GM21786 (cell line): ENCODE data around the gene GOLGA6B.
"Not testable (repeated sequence)": the region's sequence is repeated elsewhere in the genome, so short reads cannot be mapped to it uniquely, and the experiment has no call there.

Experiments
- ATAC-seq: cut with Tn5 transposase; IDR thresholded peaks from one replicate; pipeline ENCODE4 v1.9.1; 2021; ENCODE audit not compliant: unreplicated experiment

GOLGA6B gene, protein sequence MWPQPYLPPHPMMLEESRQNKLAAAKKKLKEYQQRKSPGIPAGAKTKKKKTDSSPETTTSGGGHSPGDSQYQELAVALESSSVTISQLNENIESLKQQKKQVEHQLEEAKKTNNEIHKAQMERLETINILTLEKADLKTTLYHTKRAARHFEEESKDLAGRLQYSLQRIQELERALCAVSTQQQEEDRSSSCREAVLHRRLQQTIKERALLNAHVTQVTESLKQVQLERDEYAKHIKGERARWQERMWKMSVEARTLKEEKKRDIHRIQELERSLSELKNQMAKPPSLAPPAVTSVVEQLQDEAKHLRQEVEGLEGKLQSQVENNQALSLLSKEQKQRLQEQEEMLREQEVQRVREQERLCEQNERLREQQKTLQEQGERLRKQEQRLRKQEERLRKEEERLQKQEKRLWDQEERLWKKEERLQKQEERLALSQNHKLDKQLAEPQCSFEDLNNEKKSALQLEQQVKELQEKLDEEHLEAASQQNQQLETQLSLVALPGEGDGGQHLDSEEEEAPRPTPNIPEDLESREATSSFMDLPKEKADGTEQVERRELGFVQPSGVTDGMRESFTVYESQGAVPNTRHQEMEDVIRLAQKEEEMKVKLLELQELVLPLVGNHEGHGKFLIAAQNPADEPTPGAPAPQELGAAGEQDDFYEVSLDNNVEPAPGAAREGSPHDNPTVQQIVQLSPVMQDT

DNA sequence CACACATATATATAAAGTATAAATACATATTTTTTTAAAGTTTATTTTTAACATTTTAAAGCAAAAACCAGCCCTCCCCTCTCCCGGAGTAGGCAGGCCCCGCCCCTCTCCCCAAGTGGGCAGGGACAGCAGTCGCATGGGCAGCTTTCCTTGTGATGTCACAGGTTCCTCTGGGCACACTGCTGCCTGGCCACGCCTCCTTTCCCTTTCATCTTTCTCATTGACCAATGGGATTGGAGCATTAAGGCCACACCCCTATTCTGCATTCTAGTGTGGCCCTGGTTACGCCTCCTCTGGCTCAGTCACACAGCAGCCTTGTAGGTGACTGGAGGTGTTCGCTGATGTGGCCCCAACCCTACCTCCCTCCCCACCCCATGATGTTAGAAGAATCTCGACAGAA, at the start of gene GOLGA6B:
GOLGA6B (plus strand) TSS at position 301 of the 400 bp plus-strand sequence; CDS start at position 342, 41 bp downstream.
- not testable (repeated sequence) for ATAC-seq

DNA sequence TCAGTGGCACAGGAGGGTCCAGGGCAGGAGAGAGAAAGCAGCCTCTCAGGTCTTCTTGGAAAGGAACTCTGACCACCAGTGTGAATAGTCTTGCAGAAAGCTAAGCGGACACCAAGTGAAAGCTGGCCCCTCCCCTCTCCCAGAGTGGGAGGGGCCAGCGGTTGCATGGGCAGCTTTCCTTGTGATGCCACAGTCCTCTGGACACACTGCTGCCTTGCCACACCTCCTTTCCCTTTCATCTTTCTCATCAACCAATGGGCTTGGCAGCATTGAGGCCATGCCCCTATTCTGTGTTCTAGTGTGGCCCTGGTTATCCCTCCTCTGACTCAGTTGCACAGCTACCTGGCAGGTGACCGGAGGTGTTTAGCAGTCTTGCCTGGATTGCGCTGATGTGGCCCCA, 49.7 kb upstream of the GOLGA6B start:
- no peak for ATAC-seq

DNA sequence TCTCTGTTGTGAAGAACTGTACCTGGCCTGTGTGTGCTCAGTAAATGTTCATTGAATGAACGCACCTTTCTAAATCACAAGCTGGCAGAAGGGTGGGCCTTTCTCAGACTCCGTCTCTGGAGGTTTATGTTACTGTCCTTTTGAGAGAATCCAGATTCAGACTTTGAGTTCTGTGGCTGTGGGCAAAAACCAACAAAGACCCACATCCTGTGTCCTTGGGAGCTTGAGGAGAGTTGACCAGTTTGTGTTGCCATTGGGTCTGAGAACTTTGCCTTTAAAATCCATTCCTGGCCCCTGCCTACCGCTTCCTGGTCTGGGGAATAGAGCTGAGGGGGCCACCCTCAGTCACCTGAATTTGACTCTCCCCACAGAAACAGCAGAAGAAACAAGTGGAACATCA, 46.4 kb upstream of the GOLGA6B start:
- not testable (repeated sequence) for ATAC-seq

DNA sequence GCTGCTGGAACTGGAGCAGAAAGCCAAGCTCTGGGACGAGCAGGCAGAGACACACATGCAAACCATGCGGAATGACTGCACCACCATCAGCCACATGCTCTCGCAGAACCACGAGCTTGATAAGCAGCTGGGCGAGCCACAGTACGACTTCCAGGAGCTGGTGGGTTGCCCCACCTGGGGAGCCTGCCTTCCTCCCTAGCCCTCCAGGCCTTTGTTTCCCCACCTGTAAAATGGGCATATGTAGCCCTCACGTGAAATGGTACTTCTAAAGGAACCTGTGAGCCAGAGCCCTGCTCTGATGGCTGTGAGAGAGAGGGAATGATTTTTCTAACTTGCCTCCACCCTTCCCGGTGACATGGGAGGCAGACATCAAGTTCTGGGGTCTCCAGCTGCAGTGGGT, 44.6 kb upstream of the GOLGA6B start:
- ATAC-seq = no peak

DNA sequence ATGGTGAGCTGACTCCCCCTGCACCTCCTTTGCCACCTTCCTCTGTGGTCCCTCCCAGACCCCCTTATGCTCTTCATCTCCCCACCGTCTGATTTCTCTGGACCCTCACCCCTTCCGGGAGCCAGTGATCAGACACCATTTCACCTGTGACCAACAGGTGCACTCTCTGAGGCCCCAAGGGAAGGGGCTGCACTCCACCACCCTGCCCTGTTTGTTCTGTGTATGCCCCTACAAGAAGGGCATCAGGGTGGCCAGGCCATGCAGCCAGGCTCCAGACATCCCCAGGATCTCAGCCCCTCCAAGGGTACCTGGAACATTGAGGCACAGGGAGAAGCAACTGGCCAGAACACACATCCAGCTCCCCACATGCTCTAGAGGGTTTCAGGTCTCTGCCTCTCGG, 42.2 kb upstream of the GOLGA6B start:
- not testable (repeated sequence) for ATAC-seq

DNA sequence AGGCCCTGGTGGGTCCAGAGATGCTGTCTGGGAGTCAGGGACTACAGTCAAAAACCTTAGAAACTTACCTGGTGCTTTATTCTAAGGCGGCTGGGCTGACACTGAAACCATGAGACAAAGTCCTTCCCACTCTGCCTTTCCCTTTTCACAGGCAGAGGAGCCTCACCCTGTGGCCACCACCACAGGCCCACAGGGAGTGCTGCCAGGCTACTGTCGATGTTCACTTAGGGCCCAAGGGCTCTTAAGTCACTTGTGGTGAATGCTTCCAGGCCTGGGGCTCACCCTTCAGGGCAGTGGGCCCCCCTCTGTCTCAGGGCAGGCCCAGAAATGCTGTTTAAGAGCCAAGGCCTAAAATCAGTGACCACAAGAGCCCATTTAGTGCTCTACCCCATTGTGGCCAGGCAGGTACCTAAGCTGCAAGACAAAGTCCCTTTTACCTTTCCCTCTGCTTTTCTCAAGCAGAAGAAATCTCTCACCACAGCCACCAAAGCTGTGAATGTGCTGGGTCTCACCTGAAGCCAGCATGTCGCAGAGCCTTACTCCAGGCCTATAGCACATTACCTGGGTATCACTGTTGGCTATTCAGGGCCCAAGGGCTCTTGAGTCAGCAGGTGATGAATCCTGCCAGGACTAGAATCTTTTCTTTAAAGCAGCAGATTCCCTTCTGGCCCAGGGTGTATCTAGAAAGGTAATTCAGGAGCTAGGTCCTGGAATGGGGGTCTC, 39.5 kb upstream of the GOLGA6B start:
- no peak for ATAC-seq

DNA sequence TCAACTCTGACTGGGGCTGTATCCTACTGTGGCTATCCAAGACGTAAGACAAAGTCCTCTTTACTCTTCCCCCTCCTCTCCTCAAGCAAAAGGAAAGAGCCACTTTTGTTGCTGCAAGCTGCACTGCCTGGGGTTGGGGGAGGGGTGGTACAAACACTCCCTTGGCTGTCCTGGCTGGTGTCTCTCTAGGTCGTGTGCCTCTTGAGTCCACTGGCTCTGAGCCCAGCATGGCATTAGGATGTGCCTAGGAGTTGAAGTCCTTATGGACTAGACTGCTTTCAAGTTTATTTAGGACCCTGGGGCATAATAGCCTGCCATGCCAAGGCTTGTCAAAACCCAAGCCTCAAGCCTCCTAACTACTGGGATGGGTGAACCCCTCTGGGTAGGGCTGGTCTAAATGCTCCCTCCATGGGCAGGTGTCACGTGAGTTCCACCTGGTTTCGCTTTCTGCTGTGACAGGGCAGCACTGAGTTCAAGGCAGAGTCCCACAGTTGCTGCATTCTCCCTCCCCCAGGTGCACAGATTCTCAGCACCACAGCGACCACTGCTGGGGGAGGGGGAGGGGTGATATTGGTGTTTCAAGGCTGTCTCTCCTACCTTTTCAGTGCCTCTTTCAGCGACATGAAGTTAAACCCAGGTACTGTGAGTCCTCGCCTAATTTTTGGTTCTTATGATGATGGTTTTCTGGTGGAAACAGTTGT, 38.8 kb upstream of the GOLGA6B start:
- not testable (repeated sequence) for ATAC-seq

DNA sequence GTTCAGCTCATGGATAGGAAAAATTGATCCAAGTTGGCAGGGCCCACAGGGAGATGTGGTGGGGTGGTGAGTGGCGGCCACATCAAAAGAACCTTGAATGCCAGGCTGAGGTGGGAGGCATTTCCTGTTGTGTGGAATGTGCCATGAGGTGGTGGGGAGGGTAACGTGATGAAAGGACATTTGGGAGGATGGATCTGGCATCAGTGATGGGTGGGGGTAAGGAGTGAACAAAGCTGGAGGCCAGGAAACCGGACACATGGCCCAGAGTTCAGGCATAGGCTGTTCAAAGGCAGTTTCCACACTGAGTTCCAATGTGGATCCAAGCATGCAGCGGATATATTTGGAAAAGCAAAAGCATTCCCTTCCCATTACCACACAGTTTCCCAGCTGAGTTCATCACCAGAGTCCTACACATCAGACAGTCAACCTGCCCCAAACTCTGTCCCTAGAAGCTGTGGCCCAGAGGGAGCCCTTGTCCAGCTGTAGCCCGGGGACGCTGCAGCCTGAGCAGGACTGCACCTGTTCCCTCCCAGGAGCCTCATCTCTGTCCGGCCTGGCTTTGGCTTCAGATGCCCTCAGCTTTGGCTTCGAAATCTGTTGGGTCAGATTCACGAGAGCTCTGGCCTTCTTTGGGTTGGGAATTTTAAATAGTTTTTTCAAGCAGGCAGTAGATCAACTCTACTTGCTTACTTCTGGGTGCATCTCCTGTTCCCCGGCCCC, 37.8 kb upstream of the GOLGA6B start:
- no peak for ATAC-seq

DNA sequence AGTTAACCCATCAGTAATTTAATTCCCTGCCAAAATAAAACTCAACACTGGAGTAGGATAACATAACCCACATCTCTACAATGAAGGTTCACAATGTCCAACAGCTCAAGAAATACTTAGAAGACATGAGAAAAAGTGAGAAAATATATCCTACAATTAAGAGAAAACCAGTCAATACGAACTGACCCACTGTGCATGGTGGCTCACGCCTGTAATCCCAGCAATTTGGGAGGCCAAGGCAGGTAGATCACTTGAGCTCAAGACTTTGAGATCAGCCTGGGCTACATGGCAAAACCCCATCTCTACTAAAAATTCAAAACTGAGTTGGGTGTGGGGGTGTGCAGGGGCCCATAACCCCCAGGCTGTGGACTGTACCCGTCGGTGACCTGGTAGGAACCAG, 30.6 kb upstream of the GOLGA6B start:
- ATAC-seq = not testable (repeated sequence)

DNA sequence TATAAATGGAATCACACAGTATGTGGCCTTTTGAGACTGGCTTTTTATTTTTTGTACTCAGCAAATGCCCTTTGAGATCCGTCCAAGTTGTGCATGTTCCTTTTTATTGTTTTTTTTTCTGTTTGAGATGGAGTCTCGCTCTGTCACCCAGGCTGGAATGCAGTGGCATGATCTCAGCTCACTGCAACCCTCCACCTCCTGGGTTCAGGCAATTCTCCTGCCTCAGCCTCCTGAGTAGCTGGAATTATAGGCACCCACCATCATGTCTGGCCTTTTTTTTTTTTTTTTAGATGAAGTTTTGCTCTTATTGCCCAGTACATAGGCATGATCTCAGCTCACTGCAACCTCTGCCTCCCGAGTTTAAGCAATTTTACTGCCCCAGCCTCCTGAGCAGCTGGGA, 28.3 kb upstream of the GOLGA6B start:
- not testable (repeated sequence) for ATAC-seq

DNA sequence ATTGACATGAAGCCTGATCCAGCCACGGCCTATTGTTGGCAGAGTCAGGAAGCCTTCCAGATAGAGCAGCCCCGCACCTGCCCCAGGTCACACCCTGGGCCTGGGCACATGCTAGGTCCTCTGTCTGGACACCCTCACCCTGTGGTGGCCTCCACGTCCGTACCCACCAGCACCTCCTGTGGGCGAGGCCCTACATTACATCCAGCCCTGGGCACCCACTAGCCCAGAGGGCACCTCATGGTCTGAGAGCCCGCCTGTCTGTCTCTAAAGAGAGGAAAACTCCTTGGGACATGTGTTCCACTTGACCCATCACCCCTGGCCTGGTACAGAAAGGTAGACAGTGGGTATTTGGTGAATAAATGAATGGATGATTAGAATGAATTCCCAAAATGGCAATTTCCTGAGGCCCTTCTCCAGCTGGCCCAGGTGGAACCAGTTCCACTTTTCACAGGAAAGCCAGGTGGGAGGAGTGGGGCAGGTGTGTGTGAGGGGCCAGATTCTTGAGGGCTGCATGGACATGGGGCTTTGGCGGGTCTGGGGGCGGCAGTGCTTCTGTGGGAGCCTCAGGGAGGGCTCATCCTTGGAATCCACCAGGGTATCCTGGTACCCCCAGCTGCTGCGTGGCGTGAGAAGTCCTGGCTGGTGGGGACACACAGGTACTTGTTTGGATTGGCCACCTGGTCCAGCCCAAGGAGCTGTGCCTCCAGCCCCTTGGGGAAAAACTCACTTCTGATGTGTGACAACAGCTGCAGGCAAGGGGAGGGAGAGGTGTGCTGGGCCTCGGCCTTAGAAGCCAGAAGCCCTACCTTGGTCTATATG, 26.0 kb upstream of the GOLGA6B start:
- not testable (repeated sequence) for ATAC-seq

DNA sequence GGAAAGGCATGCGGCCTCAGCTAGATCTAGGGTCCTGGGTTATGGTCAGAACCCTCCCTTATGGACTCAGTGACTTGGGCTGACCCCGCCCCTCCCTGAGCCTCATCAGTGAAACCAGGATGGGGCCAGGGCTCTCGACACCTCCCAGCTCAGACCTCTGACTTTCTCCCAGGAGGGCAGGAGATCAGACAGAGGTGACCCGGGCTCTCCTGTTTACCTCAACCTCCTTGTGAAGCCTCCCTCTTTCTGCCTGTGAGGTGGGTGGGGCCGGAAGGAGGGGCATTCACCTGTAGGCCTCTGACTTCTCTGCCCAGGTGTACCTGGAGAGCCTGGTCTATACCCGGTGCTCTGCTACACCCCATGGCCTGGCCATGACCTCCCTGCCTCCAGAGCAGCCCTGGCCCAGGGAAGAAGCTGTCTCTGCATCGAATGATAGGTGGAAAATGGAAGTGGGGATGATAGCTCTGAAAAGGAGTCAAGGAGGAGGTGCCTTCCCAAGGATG, 25.4 kb upstream of the GOLGA6B start:
- ATAC-seq = not testable (repeated sequence)

DNA sequence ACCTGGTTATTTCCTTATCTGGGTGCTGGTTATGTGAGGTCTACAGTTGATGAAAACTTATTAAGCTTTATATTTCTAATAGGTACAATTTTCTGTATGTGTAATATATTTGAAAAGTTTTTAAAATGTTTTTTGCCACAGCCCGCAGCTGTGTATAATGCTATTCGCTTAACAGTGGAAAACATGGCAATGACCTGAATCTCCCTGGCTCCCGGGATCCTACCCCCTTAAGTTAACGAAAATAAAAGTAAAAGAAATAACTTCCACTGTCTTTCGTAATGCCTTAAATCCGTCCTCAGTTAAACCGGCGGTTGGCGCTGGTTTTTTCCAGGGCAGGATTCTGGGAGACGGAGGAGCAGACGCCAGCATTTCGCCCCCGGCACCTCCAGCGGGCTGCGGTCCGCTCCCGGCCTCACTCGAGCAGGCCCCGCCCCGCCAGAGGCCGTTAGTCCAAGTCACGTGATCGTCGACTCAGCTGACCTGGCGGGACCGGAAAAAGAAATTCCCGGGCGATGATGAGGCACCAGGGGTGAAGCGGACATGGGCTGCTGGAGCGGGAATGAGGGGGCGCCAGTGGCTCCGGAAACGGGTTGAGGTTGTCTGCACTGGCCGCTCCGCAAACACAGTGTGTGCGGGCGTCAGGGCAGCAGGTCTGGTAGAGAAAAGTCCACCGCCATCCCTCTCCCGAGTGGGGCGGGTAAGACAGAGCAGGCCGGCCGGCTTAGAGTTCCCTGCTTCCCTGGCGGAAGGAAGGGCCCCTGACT, 17.8 kb upstream of the GOLGA6B start:
- not testable (repeated sequence) for ATAC-seq

DNA sequence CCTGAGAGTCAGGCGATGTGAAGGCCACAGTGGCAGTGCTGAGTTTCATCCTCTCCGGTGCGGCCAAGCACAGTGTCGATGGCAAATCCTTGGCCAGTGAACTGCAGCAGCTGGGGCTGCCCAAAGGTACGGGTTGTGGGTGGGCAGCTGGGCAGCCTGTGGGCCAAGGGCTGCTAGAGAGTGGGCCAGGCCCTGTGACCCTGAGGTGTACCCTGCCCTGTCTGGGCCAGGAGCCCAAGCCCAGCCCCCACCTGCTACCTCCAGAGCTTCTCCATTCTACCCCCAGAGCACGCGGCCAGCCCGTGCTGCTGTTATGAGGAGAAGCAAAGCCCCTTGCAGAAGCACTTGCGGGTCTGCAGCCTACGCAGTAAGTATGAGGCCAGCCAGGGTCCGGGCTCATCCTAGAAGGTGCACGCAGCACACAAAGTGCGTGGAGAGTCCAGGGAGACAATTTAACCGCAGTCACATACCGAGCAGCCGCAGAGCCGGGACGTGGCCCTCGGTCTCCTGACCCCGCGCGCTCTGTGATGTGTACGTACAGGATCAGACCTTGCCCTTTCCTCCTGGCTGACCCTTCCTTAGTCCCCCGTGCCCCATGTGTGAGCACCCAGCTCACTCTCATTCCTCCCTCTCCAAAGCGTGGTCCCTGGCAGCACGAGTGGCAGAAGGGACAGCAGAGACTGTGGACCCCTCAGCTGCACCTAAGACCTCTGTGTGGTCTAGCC, 14.6 kb upstream of the GOLGA6B start:
- ATAC-seq = not testable (repeated sequence)

DNA sequence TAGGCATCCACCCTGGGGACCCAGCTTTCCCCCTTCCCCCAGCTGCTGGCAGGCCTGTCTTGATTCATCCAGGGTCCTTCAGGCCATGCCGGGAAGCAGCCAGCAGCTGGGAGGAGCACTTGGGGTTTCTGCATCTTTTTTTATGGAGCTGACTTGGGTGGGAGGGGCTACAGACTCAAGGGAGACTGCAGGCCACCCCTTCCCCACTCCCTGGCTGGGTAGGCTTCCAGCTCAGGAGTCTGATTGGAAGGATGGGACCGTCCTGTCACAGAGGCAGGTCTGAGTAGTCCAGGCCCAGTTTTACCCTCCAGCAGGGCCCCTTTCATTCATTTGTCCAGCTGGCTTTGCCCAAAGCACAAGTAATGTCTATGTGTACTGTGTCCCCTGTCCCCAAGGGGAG, 12.2 kb upstream of the GOLGA6B start:
- ATAC-seq = not testable (repeated sequence)

DNA sequence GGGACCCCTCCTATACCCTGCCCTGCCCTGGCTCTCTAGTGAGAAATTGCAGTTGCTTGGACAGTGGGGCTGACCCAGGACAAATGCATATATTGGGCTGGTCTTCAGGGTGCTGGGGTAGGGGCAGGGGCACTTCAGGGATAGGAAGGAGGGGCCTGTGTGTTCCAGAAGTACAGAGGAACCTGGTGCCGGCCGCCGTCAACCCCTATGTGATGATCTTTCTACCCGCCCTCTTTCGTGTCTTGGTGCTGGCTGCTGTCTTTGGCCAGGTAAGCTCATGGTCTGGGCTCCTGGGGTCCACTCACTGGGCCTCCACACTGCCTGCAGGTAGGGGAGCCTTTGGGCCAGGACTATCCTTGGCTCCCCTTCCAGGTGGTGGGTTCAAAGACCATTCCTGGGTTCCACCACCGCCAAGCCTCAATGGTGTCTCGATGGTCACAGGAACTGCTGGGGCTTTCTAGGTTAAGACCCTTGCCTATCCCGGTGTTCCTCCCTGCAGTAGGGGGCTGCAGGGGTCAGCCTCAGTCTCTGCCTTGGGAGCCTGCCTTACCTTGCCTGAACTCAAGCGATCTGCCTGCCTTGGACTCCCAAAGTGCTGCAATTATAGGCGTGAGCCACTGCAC, 5.8 kb upstream of the GOLGA6B start:
- ATAC-seq = not testable (repeated sequence)

DNA sequence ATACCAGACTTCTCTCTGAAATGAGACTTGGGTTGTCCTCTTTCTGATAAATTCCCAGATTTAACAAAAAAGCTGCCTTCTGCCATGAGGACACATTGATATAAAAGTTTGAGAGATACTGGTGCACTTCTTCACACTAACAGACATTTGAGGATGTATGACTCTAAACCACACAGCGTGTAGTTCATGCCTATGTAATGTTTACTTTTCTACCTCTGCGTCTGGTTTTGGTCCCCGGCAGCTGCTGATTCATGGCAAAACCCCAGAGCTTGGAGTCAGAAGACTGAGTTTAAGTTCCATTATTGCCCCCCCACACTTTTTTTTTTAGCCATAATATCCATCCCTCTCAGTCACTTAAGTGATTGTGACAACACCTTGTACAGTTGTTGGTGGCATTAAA, 1.5 kb downstream of the GOLGA6B start:
- not testable (repeated sequence) for ATAC-seq
